ENCODE measurements around the gene TRIM33.

Gene TRIM33

GRCh38 chr1:114346480-114347029 lies 164.4 kb downstream of the TRIM33 start:
- peak; percentile 73 for DNase-seq

DNA sequence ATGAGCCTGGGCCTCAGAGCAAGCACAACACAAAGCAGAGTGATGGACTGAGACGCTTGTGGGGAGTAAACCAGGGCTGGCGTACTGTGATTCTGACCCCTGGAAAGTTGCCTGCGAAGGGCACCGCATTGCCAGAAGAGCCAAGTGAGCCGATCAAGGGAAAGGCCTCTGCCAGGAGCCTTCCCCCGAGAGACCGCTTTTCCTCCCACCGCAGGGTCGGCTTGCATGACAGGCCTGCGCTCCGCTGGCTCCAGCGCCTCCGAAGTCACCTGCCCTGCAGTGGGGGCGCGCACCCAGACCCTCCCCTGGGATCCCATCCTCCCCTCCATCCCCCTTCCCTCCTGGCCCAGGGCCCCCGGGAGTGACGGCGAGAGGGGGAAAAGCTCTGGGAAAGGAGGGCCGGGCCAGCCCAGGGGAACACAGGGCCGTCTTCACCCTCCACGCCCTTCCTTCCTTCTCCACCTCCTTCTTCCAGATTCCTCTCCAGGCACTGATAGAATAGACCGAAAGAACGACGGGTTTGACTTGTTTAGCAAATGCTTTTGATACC lies 165.0 kb downstream of the TRIM33 start:
- DNase-seq: no peak

DNA sequence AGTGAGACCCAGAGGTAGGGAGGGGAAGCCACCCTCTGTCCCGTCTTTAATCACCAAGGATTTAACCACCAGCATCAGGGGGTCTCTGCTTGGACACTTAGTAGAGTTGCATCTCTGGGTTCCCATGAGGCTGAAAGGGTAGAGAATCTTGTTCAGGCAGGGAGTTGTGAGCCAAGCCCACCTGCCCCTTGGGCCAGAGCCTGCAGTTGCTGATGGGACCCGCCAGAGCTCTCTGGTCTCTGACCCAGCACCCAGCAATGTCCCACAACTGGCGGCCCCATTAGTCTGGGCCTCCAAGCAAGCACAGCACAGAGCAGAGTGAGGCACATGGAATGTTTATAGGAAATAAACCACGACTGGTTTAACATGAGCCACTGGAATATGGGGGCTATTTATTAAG lies 166.3 kb downstream of the TRIM33 start:
- no peak for DNase-seq

All from GOT3 (cell line).